Neural cell (in vitro differentiated cells): ENCODE data around the gene FBXL17. TPM values are rescaled to one million over a fixed set of nuclear protein-coding genes. Genes with fewer than 3 reads are reported as not detected.

ENCODE experiments used
- H2AFZ ChIP-seq: fragments of 200-600, 300-800 bp; sonication (generic), shearing (Covaris generic); 2 replicates; pipeline ENCODE4 v1.6.0; 2014; ENCODE audit warnings: low read depth, mild to moderate bottlenecking, antibody characterized with exemption, low read length, moderate library complexity
- H3F3A ChIP-seq: fragments of 200-600 bp; shearing (Covaris generic); 2 replicates; pipeline ENCODE4 v1.6.1; 2016; ENCODE audit warnings: mild to moderate bottlenecking, moderate library complexity, mixed read lengths, antibody characterized with exemption, low read length; ENCODE audit not compliant: insufficient read depth, poor library complexity, severe bottlenecking
- H3K27ac ChIP-seq: fragments of 200-600, 300-800 bp; sonication (generic), shearing (Covaris generic); 2 replicates; pipeline ENCODE4 v1.5.1; 2014; ENCODE audit warnings: mild to moderate bottlenecking, low read length, moderate library complexity
- H3K27me3 ChIP-seq: fragments of 300-800, 200-600 bp; sonication (generic), shearing (Covaris generic); 2 replicates; pipeline ENCODE4 v1.6.0; 2014; ENCODE audit warnings: mild to moderate bottlenecking, low read depth, low read length, moderate library complexity; ENCODE audit not compliant: insufficient read depth
- H3K36me3 ChIP-seq: fragments of 300-800, 200-600 bp; sonication (generic), shearing (Covaris generic); 2 replicates; pipeline ENCODE4 v1.5.1; 2014; ENCODE audit warnings: mild to moderate bottlenecking, antibody characterized with exemption, low read length, moderate library complexity; ENCODE audit not compliant: insufficient read depth
- H3K4me2 ChIP-seq: fragments of 300-800, 200-600 bp; sonication (generic), shearing (Covaris generic); 2 replicates; pipeline ENCODE4 v1.6.0; 2014; ENCODE audit warnings: mild to moderate bottlenecking, low read length
- H3K4me3 ChIP-seq: fragments of 300-800, 200-600 bp; sonication (generic), shearing (Covaris generic); 2 replicates; pipeline ENCODE4 v1.5.1; 2014; ENCODE audit warnings: mild to moderate bottlenecking, low read length, moderate library complexity
- H3K79me2 ChIP-seq: fragments of 200-600 bp; shearing (Covaris generic); replicated peaks from 2 replicates; pipeline ENCODE4 v1.6.0; 2014; ENCODE audit warnings: mild to moderate bottlenecking, low read length, moderate library complexity; ENCODE audit not compliant: insufficient read depth
- H3K9ac ChIP-seq: fragments of 300-800, 200-600 bp; sonication (generic), shearing (Covaris generic); 2 replicates; pipeline ENCODE4 v1.6.1; 2016; ENCODE audit warnings: mild to moderate bottlenecking, low read length, mixed read lengths
- H3K9me2 ChIP-seq: fragments of 200-600 bp; shearing (Covaris generic); 2 replicates; pipeline ENCODE4 v1.6.1; 2016; ENCODE audit warnings: mild to moderate bottlenecking, low read length, mixed read lengths; ENCODE audit not compliant: insufficient read depth
- H3K9me3 ChIP-seq: fragments of 200-600, 300-800 bp; sonication (generic), shearing (Covaris generic); 2 replicates; pipeline ENCODE4 v1.6.1; 2016; ENCODE audit warnings: mild to moderate bottlenecking, mixed run types, low read length, moderate library complexity, mixed read lengths
- H4K20me1 ChIP-seq: fragments of 200-600 bp; shearing (Covaris generic); 2 replicates; pipeline ENCODE4 v1.6.1; 2016; ENCODE audit warnings: mild to moderate bottlenecking, mixed run types; ENCODE audit not compliant: insufficient read depth
- CTCF ChIP-seq: fragments of 450-650 bp; IDR thresholded peaks from 2 replicates; pipeline ENCODE4 v1.5.1; 2014; ENCODE audit warnings: antibody characterized with exemption, mild to moderate bottlenecking, moderate library complexity; ENCODE audit not compliant: poor library complexity, severe bottlenecking
- EP300 ChIP-seq: fragments of 450-650 bp; conservative IDR thresholded peaks from 2 replicates; pipeline ENCODE4 v1.6.1; 2014; ENCODE audit warnings: antibody characterized with exemption, mild to moderate bottlenecking, moderate library complexity; ENCODE audit not compliant: poor library complexity, severe bottlenecking
- EZH2 ChIP-seq: fragments of 200-600, 300-800 bp; shearing (Covaris generic), sonication (generic); IDR thresholded peaks from 2 replicates; pipeline ENCODE4 v1.6.1; 2014; ENCODE audit warnings: antibody characterized with exemption, low read length, borderline replicate concordance, mild to moderate bottlenecking; ENCODE audit not compliant: insufficient read depth, poor library complexity, severe bottlenecking
- MXI1 ChIP-seq: fragments of 450-650 bp; conservative IDR thresholded peaks from 2 replicates; pipeline ENCODE4 v1.6.1; 2014; ENCODE audit warnings: antibody characterized with exemption, mild to moderate bottlenecking; ENCODE audit not compliant: poor library complexity, severe bottlenecking
- POLR2AphosphoS5 ChIP-seq: IDR thresholded peaks from 2 replicates; pipeline ENCODE4 v1.6.1; 2012
- RAD21 ChIP-seq: fragments of 450-650 bp; conservative IDR thresholded peaks from 2 replicates; pipeline ENCODE4 v1.6.1; 2014; ENCODE audit warnings: antibody characterized with exemption, mild to moderate bottlenecking, moderate library complexity
- SMC3 ChIP-seq: fragments of 450-650 bp; conservative IDR thresholded peaks from 2 replicates; pipeline ENCODE4 v1.6.1; 2014; ENCODE audit warnings: antibody characterized with exemption, mild to moderate bottlenecking, moderate library complexity; ENCODE audit not compliant: poor library complexity
- TAF1 ChIP-seq: IDR thresholded peaks from 2 replicates; pipeline ENCODE4 v1.6.1; 2012; ENCODE audit warnings: low read depth
- polyA plus RNA-seq: library from polyadenylated mRNA; depleted of rRNA; stranded (reverse); fragments of >200 nt; gene quantifications from 2 replicates; pipeline ENCODE4 v1.2.3, GENCODE V29; 2014
- TF ChIP-seq, protein P1 (sequence below): IDR thresholded peaks from 2 replicates; pipeline ENCODE4 v1.6.1; 2012; ENCODE audit warnings: borderline replicate concordance

The FBXL17 gene
- polyA plus RNA-seq, 1 donor from 2014 or later = 19.6 TPM

- Histone ChIP-seq H3K9me2 (no peaks in the 10 kb centered on the region), H3F3A (no peaks in the 10 kb centered on the region), H3K9me3 (no peaks in the 10 kb centered on the region), H4K20me1 (no peaks in the 10 kb centered on the region), H3K36me3 (no peaks in the 10 kb centered on the region), H3K4me3 (no peak overlapping the region), H3K27me3 (no peaks in the 10 kb centered on the region), H3K4me2 (no peak overlapping the region), H3K79me2 (no peaks in the 10 kb centered on the region), H3K9ac (no peak overlapping the region), H2AFZ (no peak overlapping the region), H3K27ac (no peak overlapping the region)
- TF ChIP-seq CTCF = no peak
- no peak for TF ChIP-seq TAF1
- no peak for TF ChIP-seq RAD21
- TF ChIP-seq SMC3 = no peak
- TF ChIP-seq EZH2 = no peak
- no peak for TF ChIP-seq POLR2AphosphoS5
- no peak for TF ChIP-seq EP300
Observed at GRCh38 chr5:108054349-108054748, 327.5 kb downstream of the FBXL17 start.

DNA sequence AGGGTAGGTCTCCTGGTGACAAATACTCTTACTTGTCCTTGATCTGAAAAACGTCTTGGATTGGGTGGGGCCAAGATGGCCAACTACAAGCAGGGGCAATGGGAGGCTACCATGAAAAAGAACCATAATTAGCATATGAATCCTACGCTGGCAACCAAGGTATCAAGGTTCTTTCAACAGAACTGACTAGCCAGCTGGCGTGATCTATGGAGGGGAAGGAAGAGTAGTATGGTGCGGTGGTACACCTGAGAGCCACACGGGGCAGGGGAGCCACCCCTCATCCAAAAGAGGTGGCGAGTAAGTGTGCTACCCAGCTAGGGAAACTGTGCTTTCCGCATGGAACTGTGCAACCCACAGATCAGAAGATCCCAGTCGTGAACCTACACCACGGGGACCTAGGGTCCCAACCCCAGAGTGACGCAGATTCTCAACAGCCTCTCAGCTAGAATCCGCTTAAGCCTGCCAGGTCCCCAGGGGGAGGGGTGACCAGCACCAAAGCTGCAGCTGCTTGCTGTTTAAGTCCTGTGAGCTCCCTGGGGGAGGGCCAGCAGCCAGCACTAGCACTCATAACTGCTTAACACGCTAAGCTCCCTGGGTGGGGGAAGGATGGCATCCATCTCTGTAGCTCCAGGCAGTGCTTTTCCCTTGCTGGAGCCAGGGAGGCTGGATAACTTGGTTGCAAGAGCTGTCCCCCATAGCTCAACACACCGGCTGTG lies 334.8 kb downstream of the FBXL17 start:
- no peaks in the 10 kb centered on the region for H3K9me3 ChIP-seq
- H3F3A ChIP-seq = no peaks in the 10 kb centered on the region
- H3K4me3 ChIP-seq = no peak overlapping the region
- no peaks in the 10 kb centered on the region for H3K79me2 ChIP-seq
- no peaks in the 10 kb centered on the region for H3K27me3 ChIP-seq
- H3K36me3 ChIP-seq = no peaks in the 10 kb centered on the region
- TF ChIP-seq POLR2AphosphoS5 = no peak
- no peak for TF ChIP-seq EZH2
- TF ChIP-seq, protein P1, sequence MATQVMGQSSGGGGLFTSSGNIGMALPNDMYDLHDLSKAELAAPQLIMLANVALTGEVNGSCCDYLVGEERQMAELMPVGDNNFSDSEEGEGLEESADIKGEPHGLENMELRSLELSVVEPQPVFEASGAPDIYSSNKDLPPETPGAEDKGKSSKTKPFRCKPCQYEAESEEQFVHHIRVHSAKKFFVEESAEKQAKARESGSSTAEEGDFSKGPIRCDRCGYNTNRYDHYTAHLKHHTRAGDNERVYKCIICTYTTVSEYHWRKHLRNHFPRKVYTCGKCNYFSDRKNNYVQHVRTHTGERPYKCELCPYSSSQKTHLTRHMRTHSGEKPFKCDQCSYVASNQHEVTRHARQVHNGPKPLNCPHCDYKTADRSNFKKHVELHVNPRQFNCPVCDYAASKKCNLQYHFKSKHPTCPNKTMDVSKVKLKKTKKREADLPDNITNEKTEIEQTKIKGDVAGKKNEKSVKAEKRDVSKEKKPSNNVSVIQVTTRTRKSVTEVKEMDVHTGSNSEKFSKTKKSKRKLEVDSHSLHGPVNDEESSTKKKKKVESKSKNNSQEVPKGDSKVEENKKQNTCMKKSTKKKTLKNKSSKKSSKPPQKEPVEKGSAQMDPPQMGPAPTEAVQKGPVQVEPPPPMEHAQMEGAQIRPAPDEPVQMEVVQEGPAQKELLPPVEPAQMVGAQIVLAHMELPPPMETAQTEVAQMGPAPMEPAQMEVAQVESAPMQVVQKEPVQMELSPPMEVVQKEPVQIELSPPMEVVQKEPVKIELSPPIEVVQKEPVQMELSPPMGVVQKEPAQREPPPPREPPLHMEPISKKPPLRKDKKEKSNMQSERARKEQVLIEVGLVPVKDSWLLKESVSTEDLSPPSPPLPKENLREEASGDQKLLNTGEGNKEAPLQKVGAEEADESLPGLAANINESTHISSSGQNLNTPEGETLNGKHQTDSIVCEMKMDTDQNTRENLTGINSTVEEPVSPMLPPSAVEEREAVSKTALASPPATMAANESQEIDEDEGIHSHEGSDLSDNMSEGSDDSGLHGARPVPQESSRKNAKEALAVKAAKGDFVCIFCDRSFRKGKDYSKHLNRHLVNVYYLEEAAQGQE = no peak
- TF ChIP-seq TAF1 = no peak
- TF ChIP-seq MXI1 = no peak
- no peak for TF ChIP-seq EP300
- no peak for TF ChIP-seq SMC3
- no peak for TF ChIP-seq RAD21
- TF ChIP-seq CTCF = no peak
- no peaks in the 10 kb centered on the region for H4K20me1 ChIP-seq
- no peak overlapping the region for H3K4me2 ChIP-seq
- H2AFZ ChIP-seq = no peak overlapping the region
- H3K27ac ChIP-seq = no peak overlapping the region
- no peak overlapping the region for H3K9ac ChIP-seq
- H3K9me2 ChIP-seq = no peaks in the 10 kb centered on the region
